ENCODE results near the gene NOXA1.
A peak's percentile ranks its signal among the peaks of the same experiment; 100 is the strongest.
"Not testable (repeated sequence)": the region's sequence is repeated elsewhere in the genome, so short reads cannot be mapped to it uniquely, and the experiment has no call there.

The NOXA1 gene

DNA sequence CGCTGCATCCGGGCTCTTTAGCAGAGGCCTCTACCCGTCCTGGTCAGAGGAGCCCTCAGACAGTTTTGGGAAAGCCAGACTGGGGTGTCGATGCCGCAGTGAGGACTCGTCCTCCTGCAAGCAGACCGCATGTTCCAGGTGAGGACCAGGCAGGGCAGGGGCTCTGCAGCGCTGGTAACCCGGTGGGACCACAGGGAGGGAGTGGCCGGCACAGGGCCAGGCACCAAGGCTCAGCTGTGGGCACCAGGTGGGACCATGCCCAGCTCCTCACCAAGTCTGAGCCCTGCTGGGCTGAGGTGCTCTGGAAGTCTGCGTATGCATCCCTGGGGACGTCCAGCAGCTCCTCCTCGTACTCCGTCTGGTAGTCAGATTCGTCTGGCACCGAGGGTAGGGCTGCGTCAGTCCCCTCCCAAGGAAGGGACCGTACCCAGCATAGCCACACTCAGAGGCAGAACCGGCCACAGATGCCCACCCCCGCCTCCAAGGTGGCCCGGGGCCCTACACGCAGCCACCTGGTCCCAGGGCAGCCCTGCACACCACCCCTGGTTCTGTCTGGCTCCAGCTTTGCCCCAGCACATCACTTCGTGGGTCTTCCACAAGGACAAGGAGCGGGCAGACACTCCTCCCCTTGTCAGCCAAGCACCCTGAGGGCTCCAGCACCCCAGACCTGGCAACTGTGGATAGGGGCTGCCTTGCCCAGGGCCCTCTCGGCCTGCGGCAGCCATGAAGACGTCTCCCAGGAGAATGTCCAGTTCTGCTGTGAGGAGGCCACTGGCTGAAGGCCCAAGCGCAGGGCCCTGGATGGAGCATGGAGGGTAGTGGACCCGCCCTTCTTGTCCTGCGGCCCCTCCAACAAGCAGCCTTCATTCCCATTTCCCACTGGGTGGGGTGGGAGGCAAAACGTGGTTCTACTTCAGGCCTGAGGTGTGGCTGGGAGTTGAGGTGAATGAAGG lies 37.4 kb downstream of the NOXA1 start:
- Histone ChIP-seq H3K4me1 (ENCODE audit: insufficient read depth, low read length) (no peaks in the 10 kb centered on the region; the same call in 1 of the 2 replicates), H3K36me3 (ENCODE audit: insufficient read depth, low read length) (no peaks in the 10 kb centered on the region), H3K9me3 (ENCODE audit: control insufficient read depth, insufficient read depth, low read length) (no peaks in the 10 kb centered on the region), H3K9ac (ENCODE audit: low read depth, low read length) (no peak overlapping the region)

DNA sequence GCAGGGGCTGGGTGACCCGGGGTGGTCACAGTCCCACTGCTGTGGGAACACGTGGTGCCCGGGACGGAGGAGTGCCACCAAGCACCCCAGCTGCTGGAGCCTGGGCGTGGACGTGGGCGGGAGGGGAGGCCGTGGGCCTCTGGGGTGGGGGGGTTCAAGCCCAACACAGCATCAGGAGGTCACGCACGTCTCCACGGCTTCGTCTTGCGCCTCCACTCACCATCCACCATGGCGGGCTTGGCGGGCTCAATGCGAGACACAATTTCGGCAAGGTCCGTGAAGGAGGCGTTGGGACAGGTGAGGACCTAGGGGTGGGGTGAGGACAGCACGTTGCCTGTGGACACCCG lies 38.1 kb downstream of the NOXA1 start:
- no peak overlapping the region for H3K9ac ChIP-seq (ENCODE audit: low read depth, low read length)
- H3K9me3 ChIP-seq (ENCODE audit: control insufficient read depth, insufficient read depth, low read length) = no peaks in the 10 kb centered on the region
- H3K36me3 ChIP-seq (ENCODE audit: insufficient read depth, low read length) = no peaks in the 10 kb centered on the region
- no peaks in the 10 kb centered on the region; the same call in 1 of the 2 replicates for H3K4me1 ChIP-seq (ENCODE audit: insufficient read depth, low read length)

DNA sequence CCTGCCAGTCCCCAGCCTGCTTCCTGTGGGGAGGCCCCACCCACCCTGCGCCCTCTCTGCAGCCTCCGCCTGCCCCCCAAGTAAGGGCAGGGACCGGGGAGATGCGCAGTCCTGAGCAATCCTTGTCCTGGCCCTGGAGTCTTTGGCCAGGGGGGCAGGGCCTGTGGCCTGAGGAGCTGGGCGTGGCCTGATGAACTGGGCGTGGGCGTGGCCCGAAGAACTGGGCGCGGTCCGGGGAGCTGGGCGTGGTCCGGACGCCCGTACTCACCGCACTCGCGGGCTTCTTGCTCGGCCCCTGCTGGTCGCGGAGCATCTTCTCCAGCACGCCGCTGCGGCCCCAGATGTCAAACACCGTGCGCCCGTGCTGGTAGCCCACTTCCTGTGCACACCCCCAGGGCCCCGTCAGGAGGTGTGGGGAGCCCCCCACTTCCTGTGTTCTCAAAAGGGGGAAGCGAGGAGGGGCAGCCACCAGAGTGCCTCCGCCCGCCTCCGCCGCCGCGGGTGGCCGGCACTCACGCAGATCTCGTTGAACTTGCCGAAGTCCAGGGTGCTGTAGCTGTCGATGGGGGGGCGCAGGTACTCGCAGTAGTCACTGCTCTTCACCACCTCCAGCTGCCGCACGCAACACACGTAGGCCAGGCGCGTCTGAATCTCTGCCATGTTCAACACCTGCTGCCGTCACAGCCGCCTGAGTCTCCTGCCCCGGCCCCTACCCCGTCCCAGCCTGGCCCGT lies 38.6 kb downstream of the NOXA1 start:
- H3K36me3 ChIP-seq (ENCODE audit: insufficient read depth, low read length) = no peaks in the 10 kb centered on the region
- no peaks in the 10 kb centered on the region for H3K9me3 ChIP-seq (ENCODE audit: control insufficient read depth, insufficient read depth, low read length)
- H3K4me1 ChIP-seq (ENCODE audit: insufficient read depth, low read length) = no peaks in the 10 kb centered on the region; the same call in 1 of the 2 replicates
- H3K9ac ChIP-seq (ENCODE audit: low read depth, low read length) = peak overlapping the region; percentile 27; the same call in 1 of the 2 replicates

DNA sequence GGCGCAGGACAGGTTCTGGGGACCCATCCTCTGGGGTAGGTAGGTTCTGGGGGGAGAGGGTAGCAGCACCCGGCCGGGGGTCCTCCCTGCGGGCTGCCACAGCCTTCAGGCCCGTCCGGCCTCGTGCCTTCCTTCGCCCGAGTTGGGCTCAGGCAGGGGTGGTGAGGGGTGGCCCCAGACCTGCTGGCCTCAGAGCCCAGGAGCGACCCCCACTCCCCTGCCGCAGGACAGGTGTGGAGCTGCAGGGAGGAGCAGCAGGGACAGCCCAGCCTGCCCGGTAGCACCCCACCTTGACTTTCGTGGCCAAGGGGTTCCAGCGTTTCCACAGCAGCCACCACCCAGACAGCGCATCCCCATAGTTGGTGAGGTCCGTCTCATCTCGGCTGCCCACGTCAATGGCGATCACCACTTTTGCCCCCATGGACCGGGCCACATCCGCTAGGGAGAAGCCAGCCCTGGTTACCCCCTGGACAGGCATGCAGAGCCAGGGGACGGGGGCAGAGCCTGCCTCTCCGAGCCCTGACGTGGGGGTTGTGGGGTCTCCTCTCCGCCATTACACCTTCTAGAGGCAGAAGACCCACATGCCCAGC lies 39.3 kb downstream of the NOXA1 start:
- H3K36me3 ChIP-seq (ENCODE audit: insufficient read depth, low read length) = no peaks in the 10 kb centered on the region
- no peak overlapping the region for H3K9ac ChIP-seq (ENCODE audit: low read depth, low read length)
- H3K4me1 ChIP-seq (ENCODE audit: insufficient read depth, low read length) = no peaks in the 10 kb centered on the region; the same call in 1 of the 2 replicates
- H3K9me3 ChIP-seq (ENCODE audit: control insufficient read depth, insufficient read depth, low read length) = no peaks in the 10 kb centered on the region

DNA sequence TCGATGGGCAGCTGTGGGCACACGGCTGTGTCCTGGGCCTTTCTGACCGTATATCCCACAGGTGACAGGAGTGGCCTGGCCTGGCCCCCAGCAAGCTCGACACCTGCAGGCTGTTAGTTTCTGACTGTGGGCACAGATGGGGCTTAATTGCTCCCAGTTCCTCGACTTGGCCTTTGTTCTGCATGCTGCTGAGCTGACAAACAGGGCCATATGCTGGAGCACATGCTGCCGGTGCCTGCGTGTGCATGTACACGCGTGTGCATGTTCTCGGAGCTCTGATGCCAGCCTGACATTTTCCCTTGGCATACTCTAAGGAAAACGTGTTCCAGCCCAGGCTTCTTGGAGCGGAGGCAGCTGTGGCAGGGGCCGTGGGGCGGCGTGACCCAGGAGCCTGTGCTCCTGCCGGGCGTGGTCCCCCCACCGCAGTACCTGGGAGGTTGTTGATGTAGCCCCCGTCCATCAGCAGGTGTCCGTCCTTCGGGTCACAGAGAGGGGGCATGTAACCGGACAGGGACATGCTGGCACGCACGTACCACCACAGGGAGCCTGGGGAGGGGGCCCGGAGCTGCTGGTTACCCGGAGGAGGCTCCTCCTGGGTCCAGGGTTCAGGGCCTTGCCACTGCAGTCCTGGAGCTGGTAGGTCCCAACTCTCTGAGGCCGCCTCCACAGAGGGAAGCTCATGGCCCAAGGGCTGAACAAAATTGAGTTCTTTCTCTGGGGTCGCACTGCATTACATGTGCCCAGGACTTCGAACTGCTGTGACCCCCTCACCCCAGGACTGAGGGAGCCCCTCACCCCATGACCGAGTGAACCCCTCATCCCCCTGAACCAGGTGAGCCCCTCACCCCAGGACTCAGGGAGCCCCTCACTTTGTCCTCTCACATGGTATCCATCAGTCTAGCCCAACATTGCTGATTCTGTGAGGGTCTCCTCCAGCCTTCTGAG lies 40.1 kb downstream of the NOXA1 start:
- H3K4me1 ChIP-seq (ENCODE audit: insufficient read depth, low read length) = no peaks in the 10 kb centered on the region; the same call in 1 of the 2 replicates

GRCh38 chr9:137463931-137464290 lies 40.7 kb downstream of the NOXA1 start:
- no peaks in the 10 kb centered on the region; the same call in 1 of the 2 replicates for H3K4me1 ChIP-seq (ENCODE audit: insufficient read depth, low read length)

More for the DNA sequence above, 40.1 kb downstream of the NOXA1 start:
- no peak overlapping the region for H3K9ac ChIP-seq (ENCODE audit: low read depth, low read length)
- H3K36me3 ChIP-seq (ENCODE audit: insufficient read depth, low read length) = no peaks in the 10 kb centered on the region
- H3K9me3 ChIP-seq (ENCODE audit: control insufficient read depth, insufficient read depth, low read length) = no peaks in the 10 kb centered on the region

DNA sequence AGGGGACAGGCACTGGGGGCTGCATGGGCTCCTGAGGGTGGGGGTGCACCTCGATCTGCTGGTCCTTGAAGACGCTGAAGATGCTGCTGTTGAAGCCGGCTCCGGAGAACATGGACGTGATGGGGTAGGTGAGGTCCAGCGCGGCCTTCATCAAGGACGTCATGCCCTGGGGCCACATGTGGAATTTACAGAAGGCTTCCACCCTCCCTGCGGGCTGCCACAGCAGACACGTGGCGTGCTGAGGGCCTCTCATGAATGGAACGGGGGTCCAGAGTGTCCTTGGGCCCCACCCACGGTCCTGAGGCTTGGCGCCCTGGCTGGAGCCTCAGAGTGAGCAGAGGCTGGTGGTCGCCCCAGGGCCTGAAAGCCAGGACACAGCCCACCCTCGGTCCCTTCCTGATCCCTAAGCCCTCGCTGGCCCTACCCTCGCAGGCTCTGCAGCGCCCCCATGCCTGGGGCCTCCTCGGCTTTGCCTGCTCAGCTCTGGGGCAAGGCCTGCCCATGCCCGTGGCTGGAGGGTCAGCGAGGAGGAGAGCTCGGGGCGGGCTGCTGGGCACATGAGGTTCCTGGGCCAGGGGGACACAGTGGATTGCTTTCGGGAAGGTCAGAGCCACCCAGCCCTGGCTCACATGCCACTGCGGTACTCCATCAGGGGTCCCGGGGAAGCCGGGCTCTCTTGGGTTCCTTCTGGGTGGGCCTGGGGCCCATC lies 41.3 kb downstream of the NOXA1 start:
- H3K9ac ChIP-seq (ENCODE audit: low read depth, low read length) = no peak overlapping the region
- no peaks in the 10 kb centered on the region; the same call in 1 of the 2 replicates for H3K4me1 ChIP-seq (ENCODE audit: insufficient read depth, low read length)
- no peaks in the 10 kb centered on the region for H3K9me3 ChIP-seq (ENCODE audit: control insufficient read depth, insufficient read depth, low read length)
- no peaks in the 10 kb centered on the region for H3K36me3 ChIP-seq (ENCODE audit: insufficient read depth, low read length)

More at GRCh38 chr9:137463931-137464290, 40.7 kb downstream of the NOXA1 start:
- H3K9me3 ChIP-seq (ENCODE audit: control insufficient read depth, insufficient read depth, low read length) = no peaks in the 10 kb centered on the region
- H3K9ac ChIP-seq (ENCODE audit: low read depth, low read length) = no peak overlapping the region
- no peaks in the 10 kb centered on the region for H3K36me3 ChIP-seq (ENCODE audit: insufficient read depth, low read length)

GRCh38 chr9:137465000-137465719 lies 42.0 kb downstream of the NOXA1 start:
- no peaks in the 10 kb centered on the region for H3K4me1 ChIP-seq (ENCODE audit: insufficient read depth, low read length)
- H3K9ac ChIP-seq (ENCODE audit: low read depth, low read length) = no peak overlapping the region
- H3K9me3 ChIP-seq (ENCODE audit: control insufficient read depth, insufficient read depth, low read length) = no peaks in the 10 kb centered on the region
- no peaks in the 10 kb centered on the region for H3K36me3 ChIP-seq (ENCODE audit: insufficient read depth, low read length)

GRCh38 chr9:137465720-137466388 lies 42.7 kb downstream of the NOXA1 start:
- Histone ChIP-seq H3K9ac (ENCODE audit: low read depth, low read length) (no peak overlapping the region), H3K36me3 (ENCODE audit: insufficient read depth, low read length) (no peaks in the 10 kb centered on the region), H3K9me3 (ENCODE audit: control insufficient read depth, insufficient read depth, low read length) (no peaks in the 10 kb centered on the region), H3K4me1 (ENCODE audit: insufficient read depth, low read length) (no peaks in the 10 kb centered on the region)

DNA sequence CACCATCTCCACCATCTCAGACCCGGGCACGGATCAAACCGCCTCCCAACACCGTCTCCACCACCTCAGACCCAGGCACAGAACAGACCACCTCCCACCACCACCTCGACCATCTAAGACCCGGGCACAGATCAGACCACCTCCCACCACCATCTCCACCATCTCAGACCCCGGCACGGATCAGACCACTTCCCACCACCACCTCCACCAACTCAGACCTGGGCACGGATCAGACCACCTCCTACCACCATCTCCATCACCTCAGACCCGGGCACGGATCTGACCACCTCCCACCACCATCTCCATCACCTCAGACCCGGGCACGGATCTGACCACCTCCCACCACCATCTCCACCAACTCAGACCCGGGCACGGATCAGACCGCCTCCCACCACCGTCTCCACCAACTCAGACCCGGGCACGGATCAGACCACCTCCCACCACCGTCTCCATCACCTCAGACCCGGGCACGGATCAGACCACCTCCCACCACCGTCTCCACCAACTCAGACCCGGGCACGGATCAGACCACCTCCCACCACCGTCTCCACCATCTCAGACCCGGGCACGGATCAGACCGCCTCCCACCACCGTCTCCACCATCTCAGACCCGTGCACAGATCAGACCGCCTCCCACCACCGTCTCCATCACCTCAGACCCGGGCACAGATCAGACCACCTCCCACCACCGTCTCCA lies 43.3 kb downstream of the NOXA1 start:
- H3K4me1 ChIP-seq (ENCODE audit: insufficient read depth, low read length); H3K9ac ChIP-seq (ENCODE audit: low read depth, low read length); H3K9me3 ChIP-seq (ENCODE audit: control insufficient read depth, insufficient read depth, low read length); H3K36me3 ChIP-seq (ENCODE audit: insufficient read depth, low read length): not testable (repeated sequence)

DNA sequence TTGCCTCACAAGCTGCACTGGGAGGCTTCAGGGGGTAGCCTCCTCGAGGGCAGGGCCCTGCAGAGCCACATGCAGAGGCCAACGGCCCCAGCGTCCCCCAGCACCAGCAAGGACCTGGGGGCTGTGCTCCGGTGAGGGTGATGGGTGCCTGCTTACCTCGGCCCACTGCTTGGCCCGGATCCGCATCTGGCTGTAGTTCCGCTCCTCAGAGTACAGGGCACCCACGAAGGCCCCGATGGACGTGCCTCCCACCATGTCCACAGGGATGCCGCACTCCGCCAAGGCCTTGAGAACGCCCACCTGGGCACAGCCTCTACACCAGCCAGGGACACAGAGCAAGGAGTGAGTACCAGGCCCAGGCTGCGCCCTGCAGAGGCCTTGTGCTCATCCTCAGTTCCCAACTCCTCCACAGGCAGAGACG lies 44.0 kb downstream of the NOXA1 start:
- Histone ChIP-seq H3K4me1 (ENCODE audit: insufficient read depth, low read length) (no peaks in the 10 kb centered on the region), H3K9ac (ENCODE audit: low read depth, low read length) (no peak overlapping the region), H3K9me3 (ENCODE audit: control insufficient read depth, insufficient read depth, low read length) (no peaks in the 10 kb centered on the region), H3K36me3 (ENCODE audit: insufficient read depth, low read length) (no peaks in the 10 kb centered on the region)

GRCh38 chr9:137467896-137468295 lies 44.7 kb downstream of the NOXA1 start:
- H3K9ac ChIP-seq (ENCODE audit: low read depth, low read length) = no peak overlapping the region
- no peaks in the 10 kb centered on the region for H3K4me1 ChIP-seq (ENCODE audit: insufficient read depth, low read length)
- H3K9me3 ChIP-seq (ENCODE audit: control insufficient read depth, insufficient read depth, low read length) = no peaks in the 10 kb centered on the region
- no peaks in the 10 kb centered on the region for H3K36me3 ChIP-seq (ENCODE audit: insufficient read depth, low read length)

Measured in ES-I3 (cell line).